ENCODE results near the gene SNCAIP.
"Not testable (repeated sequence)": the region's sequence is repeated elsewhere in the genome, so short reads cannot be mapped to it uniquely, and the experiment has no call there.

The SNCAIP gene

GRCh38 chr5:122362361-122362760, 50.3 kb downstream of the SNCAIP start:
- no peak for DNase-seq (ENCODE audit: low read depth)

GRCh38 chr5:122363623-122364022, 51.6 kb downstream of the SNCAIP start:
- DNase-seq (ENCODE audit: low read depth): no peak

GRCh38 chr5:122366501-122366900, 54.5 kb downstream of the SNCAIP start:
- DNase-seq (ENCODE audit: low read depth): no peak

GRCh38 chr5:122367456-122367855, 55.4 kb downstream of the SNCAIP start:
- no peak for DNase-seq (ENCODE audit: low read depth)

GRCh38 chr5:122368510-122369251, 56.6 kb downstream of the SNCAIP start:
- DNase-seq (ENCODE audit: low read depth): no peak

- DNase-seq (ENCODE audit: low read depth): no peak
Observed at GRCh38 chr5:122369253-122369815, 57.3 kb downstream of the SNCAIP start.

- no peak for DNase-seq (ENCODE audit: low read depth)
Observed at GRCh38 chr5:122371511-122372151, 59.6 kb downstream of the SNCAIP start.

- DNase-seq (ENCODE audit: low read depth): no peak
Observed at GRCh38 chr5:122374110-122374509, 62.1 kb downstream of the SNCAIP start.

- no peak for DNase-seq (ENCODE audit: low read depth)
Observed at GRCh38 chr5:122375801-122376200, 63.8 kb downstream of the SNCAIP start.

- DNase-seq (ENCODE audit: low read depth): no peak
Observed at GRCh38 chr5:122376250-122376649, 64.2 kb downstream of the SNCAIP start.

- no peak for DNase-seq (ENCODE audit: low read depth)
Observed at GRCh38 chr5:122377026-122377425, 65.0 kb downstream of the SNCAIP start.

GRCh38 chr5:122382938-122383337, 70.9 kb downstream of the SNCAIP start:
- DNase-seq (ENCODE audit: low read depth): not testable (repeated sequence)

GRCh38 chr5:122384739-122385235, 72.8 kb downstream of the SNCAIP start:
- no peak for DNase-seq (ENCODE audit: low read depth)

- no peak for DNase-seq (ENCODE audit: low read depth)
Observed at GRCh38 chr5:122385286-122385685, 73.2 kb downstream of the SNCAIP start.

GRCh38 chr5:122385808-122386207, 73.8 kb downstream of the SNCAIP start:
- no peak for DNase-seq (ENCODE audit: low read depth)

- DNase-seq (ENCODE audit: low read depth): no peak
Observed at GRCh38 chr5:122390154-122390553, 78.1 kb downstream of the SNCAIP start.

- no peak for DNase-seq (ENCODE audit: low read depth)
Observed at GRCh38 chr5:122390694-122391093, 78.7 kb downstream of the SNCAIP start.

- DNase-seq (ENCODE audit: low read depth): no peak
Observed at GRCh38 chr5:122391621-122392020, 79.6 kb downstream of the SNCAIP start.

- DNase-seq (ENCODE audit: low read depth): no peak
Observed at GRCh38 chr5:122392224-122392623, 80.2 kb downstream of the SNCAIP start.

GRCh38 chr5:122392824-122393223, 80.8 kb downstream of the SNCAIP start:
- no peak for DNase-seq (ENCODE audit: low read depth)

- DNase-seq (ENCODE audit: low read depth): no peak
Observed at GRCh38 chr5:122394284-122394930, 82.4 kb downstream of the SNCAIP start.

GRCh38 chr5:122398016-122398415, 86.0 kb downstream of the SNCAIP start:
- DNase-seq (ENCODE audit: low read depth): no peak

- no peak for DNase-seq (ENCODE audit: low read depth)
Observed at GRCh38 chr5:122400341-122400740, 88.3 kb downstream of the SNCAIP start.

Data from stimulated activated CD8-positive, alpha-beta memory T cell treated with anti-CD3 and anti-CD28 coated beads, Interleukin-15, amount 100 ng/mL, for 1 hour (primary cell).